Ectodermal cell (in vitro differentiated cells): Measurements from ENCODE around the gene ANKRD39.
"Not testable (repeated sequence)": the region's sequence is repeated elsewhere in the genome, so short reads cannot be mapped to it uniquely, and the experiment has no call there.

Experiments
- H3K27ac ChIP-seq: 2 replicates; pipeline ENCODE4 v1.7.0; 2013; ENCODE audit warnings: mild to moderate bottlenecking, low read depth, low read length; ENCODE audit not compliant: insufficient read depth, poor library complexity, severe bottlenecking
- H3K27me3 ChIP-seq: 2 replicates; pipeline ENCODE4 v1.7.0; 2013; ENCODE audit warnings: mild to moderate bottlenecking, low read length; ENCODE audit not compliant: insufficient read depth, control insufficient read depth, poor library complexity, severe bottlenecking
- H3K36me3 ChIP-seq: one replicate; pipeline ENCODE4 v1.7.0; 2013; ENCODE audit warnings: low read length; ENCODE audit not compliant: control insufficient read depth, insufficient read depth
- H3K4me1 ChIP-seq: one replicate; pipeline ENCODE4 v1.7.0; 2013; ENCODE audit warnings: low read length; ENCODE audit not compliant: control insufficient read depth, insufficient read depth
- H3K4me3 ChIP-seq: 2 replicates; pipeline ENCODE4 v1.7.0; 2013; ENCODE audit warnings: low read depth, low read length, control low read depth; ENCODE audit not compliant: insufficient read depth
- H3K9me3 ChIP-seq: 2 replicates; pipeline ENCODE4 v1.7.0; 2013; ENCODE audit warnings: mild to moderate bottlenecking, low read length, moderate library complexity; ENCODE audit not compliant: control insufficient read depth
- WGBS, 2 experiments: methylation state at CpG; one replicate each; pipeline ENCODE4 v1.1.7; 2013; ENCODE audit warnings: missing lambda C conversion rate in 2 of 2; 5-methylcytosine and 5-hydroxymethylcytosine counted together

The ANKRD39 gene

GRCh38 chr2:96809216-96809882, 48.5 kb downstream of the ANKRD39 start:
- 93 to 94% methylated on average over 13 of the region's 13 CpGs for WGBS, 2 experiments
- Histone ChIP-seq H3K4me1 (no peaks in the 10 kb centered on the region), H3K36me3 (peaks cover 12% of the 10 kb centered on the region), H3K4me3 (no peak overlapping the region), H3K27me3 (no peaks in the 10 kb centered on the region), H3K27ac (no peak overlapping the region), H3K9me3 (no peaks in the 10 kb centered on the region)

GRCh38 chr2:96808176-96808837, 49.5 kb downstream of the ANKRD39 start:
- H3K9me3 ChIP-seq: no peaks in the 10 kb centered on the region
- no peak overlapping the region for H3K4me3 ChIP-seq
- peaks cover 12% of the 10 kb centered on the region for H3K36me3 ChIP-seq
- 93 to 96% methylated on average over 10 of the region's 10 CpGs for WGBS, 2 experiments
- H3K27ac ChIP-seq: no peak overlapping the region
- no peaks in the 10 kb centered on the region for H3K4me1 ChIP-seq
- H3K27me3 ChIP-seq: no peaks in the 10 kb centered on the region

GRCh38 chr2:96807127-96807471, 50.7 kb downstream of the ANKRD39 start:
- Histone ChIP-seq H3K27me3 (no peaks in the 10 kb centered on the region), H3K9me3 (no peaks in the 10 kb centered on the region), H3K4me3 (no peak overlapping the region), H3K27ac (no peak overlapping the region), H3K36me3 (peaks cover 15% of the 10 kb centered on the region), H3K4me1 (no peaks in the 10 kb centered on the region)
- WGBS, 2 experiments: 93 to 95% methylated on average over 10 of the region's 10 CpGs

- 93 to 95% methylated on average over 14 to 20 of the region's 23 CpGs for WGBS, 2 experiments
- Histone ChIP-seq H3K27me3 (no peaks in the 10 kb centered on the region), H3K27ac (no peak overlapping the region), H3K4me3 (no peak overlapping the region), H3K36me3 (peaks cover 20% of the 10 kb centered on the region), H3K9me3 (no peaks in the 10 kb centered on the region), H3K4me1 (no peaks in the 10 kb centered on the region)
These were observed 51.2 kb downstream of the ANKRD39 start for GRCh38 chr2:96806468-96807126.

GRCh38 chr2:96805946-96806345, 51.9 kb downstream of the ANKRD39 start:
- H3K27ac ChIP-seq, H3K4me3 ChIP-seq, H3K27me3 ChIP-seq, H3K4me1 ChIP-seq, H3K9me3 ChIP-seq: not testable (repeated sequence)
- 95 to 97% methylated on average over 6 to 12 of the region's 20 CpGs for WGBS, 2 experiments
- H3K36me3 ChIP-seq: peaks cover 22% of the 10 kb centered on the region

GRCh38 chr2:96804986-96805385, 52.8 kb downstream of the ANKRD39 start:
- Histone ChIP-seq H3K27ac (no peak overlapping the region), H3K4me1 (no peaks in the 10 kb centered on the region), H3K9me3 (no peaks in the 10 kb centered on the region), H3K4me3 (no peak overlapping the region), H3K36me3 (peaks cover 19% of the 10 kb centered on the region), H3K27me3 (no peaks in the 10 kb centered on the region)

- Histone ChIP-seq H3K27me3 (no peaks in the 10 kb centered on the region), H3K9me3 (no peaks in the 10 kb centered on the region), H3K4me1 (no peaks in the 10 kb centered on the region), H3K4me3 (no peak overlapping the region), H3K27ac (no peak overlapping the region), H3K36me3 (peaks cover 10% of the 10 kb centered on the region)
- WGBS, 2 experiments: 95 to 96% methylated on average over 7 of the region's 7 CpGs
These were observed 55.1 kb downstream of the ANKRD39 start for GRCh38 chr2:96802721-96803120.

- Histone ChIP-seq H3K27me3 (no peaks in the 10 kb centered on the region), H3K27ac (no peak overlapping the region), H3K4me1 (no peaks in the 10 kb centered on the region), H3K36me3 (peaks cover 10% of the 10 kb centered on the region), H3K9me3 (no peaks in the 10 kb centered on the region), H3K4me3 (no peak overlapping the region)
- 93% methylated on average over 10 of the region's 10 CpGs for WGBS, 2 experiments
These were observed 55.8 kb downstream of the ANKRD39 start for GRCh38 chr2:96801786-96802595.

GRCh38 chr2:96801005-96801785, 56.6 kb downstream of the ANKRD39 start:
- WGBS, 2 experiments: 64 to 71% methylated on average over 15 of the region's 15 CpGs
- Histone ChIP-seq H3K4me3 (no peak overlapping the region), H3K27ac (peak overlapping the region; percentile 69), H3K36me3 (peaks cover 10% of the 10 kb centered on the region), H3K4me1 (no peaks in the 10 kb centered on the region), H3K27me3 (no peaks in the 10 kb centered on the region), H3K9me3 (no peaks in the 10 kb centered on the region)
